ENCODE results near the gene OASL. TPM values are rescaled to one million over a fixed set of nuclear protein-coding genes. Genes with fewer than 3 reads are reported as not detected.
"Not testable (repeated sequence)": the region's sequence is repeated elsewhere in the genome, so short reads cannot be mapped to it uniquely, and the experiment has no call there.

OASL gene
- total RNA-seq, 2 donors from 2014 or later = 0.14 to 0.91 TPM

DNA sequence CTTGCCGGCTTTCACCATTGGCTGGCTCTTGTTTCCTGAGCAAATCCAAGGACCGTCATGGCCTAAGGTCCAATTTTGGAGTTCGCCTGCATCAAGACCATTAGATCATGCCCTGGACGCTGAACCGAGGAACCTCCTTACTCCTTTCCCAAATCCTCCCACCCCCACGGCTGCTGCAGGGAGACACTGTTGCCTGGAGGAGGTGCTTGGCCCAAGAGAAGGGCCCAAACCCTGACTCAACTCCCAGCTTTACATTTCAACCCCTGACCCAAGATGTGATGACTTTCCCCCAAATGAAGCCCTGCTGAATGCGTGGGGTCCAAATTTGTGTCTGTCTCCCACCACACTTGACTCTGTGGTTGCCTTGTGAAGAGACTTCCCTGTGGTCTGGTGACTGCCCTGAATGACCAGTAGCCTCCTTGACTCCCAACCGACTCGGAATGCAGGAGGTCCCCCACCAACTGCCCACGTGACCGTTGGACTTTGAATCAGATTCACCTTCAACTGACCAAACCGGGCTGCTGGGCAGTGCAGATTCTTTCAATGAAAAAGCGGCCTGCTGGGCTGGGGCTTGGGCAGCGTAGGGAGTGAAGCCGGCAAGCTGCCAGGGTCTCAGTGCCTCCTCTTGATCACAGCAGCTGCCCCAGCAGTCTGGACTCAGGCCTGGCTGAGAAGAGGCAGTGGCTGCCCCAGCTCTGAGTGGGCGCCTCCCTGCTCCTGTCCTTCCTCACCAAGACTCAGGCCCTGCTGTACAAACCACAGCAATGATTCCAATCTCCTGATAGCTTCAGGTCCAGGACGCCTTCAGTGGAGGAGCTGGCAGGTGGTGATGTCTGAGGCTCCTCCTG is 46.7 kb upstream of the OASL start:
- no peaks in the 10 kb centered on the region for H3K36me3 ChIP-seq
- no peak for TF ChIP-seq POLR2A (IDR thresholded peaks at IDR 0.05)
- TF ChIP-seq, protein P1, sequence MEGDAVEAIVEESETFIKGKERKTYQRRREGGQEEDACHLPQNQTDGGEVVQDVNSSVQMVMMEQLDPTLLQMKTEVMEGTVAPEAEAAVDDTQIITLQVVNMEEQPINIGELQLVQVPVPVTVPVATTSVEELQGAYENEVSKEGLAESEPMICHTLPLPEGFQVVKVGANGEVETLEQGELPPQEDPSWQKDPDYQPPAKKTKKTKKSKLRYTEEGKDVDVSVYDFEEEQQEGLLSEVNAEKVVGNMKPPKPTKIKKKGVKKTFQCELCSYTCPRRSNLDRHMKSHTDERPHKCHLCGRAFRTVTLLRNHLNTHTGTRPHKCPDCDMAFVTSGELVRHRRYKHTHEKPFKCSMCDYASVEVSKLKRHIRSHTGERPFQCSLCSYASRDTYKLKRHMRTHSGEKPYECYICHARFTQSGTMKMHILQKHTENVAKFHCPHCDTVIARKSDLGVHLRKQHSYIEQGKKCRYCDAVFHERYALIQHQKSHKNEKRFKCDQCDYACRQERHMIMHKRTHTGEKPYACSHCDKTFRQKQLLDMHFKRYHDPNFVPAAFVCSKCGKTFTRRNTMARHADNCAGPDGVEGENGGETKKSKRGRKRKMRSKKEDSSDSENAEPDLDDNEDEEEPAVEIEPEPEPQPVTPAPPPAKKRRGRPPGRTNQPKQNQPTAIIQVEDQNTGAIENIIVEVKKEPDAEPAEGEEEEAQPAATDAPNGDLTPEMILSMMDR (IDR thresholded peaks at IDR 0.05) = no peak
- TF ChIP-seq POLR2AphosphoS5 (IDR thresholded peaks at IDR 0.05) = no peak

DNA sequence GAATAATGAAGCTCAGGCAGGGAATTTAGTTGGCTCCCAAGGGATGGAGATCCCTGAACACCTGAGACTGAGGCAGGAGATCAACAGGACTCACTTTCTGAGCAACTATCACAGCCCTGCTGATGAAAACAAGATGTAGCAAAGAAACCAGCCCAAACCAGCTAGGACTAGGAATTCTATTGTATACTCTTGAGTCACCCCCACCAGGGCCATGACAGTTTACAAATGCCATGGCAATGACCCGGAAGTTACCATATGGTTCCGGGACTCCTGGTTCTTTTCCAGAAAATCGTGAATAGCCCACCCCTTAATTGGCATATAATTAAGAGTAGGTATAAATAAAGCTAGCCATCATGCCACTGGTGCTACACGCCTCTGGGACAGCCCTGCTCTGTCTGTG is 46.0 kb upstream of the OASL start:
- H3K4me3 ChIP-seq = no peak overlapping the region
- H3K9me3 ChIP-seq = no peaks in the 10 kb centered on the region
- TF ChIP-seq POLR2AphosphoS5 (IDR thresholded peaks at IDR 0.05) (no peak), POLR2A (IDR thresholded peaks at IDR 0.05) (no peak)
- TF ChIP-seq, protein P1 (IDR thresholded peaks at IDR 0.05) = no peak
- H3K27ac ChIP-seq = no peak overlapping the region
- H3K4me1 ChIP-seq (replicated peaks) = no peaks in the 10 kb centered on the region
- intact Hi-C loops (cut with DNase I) = no loop called here
- no peak for DNase-seq (ENCODE audit: low spot score)
- WGBS = 92% methylated on average over 4 of the region's 4 CpGs
- H3K36me3 ChIP-seq = no peaks in the 10 kb centered on the region
- no peaks in the 10 kb centered on the region for H3K27me3 ChIP-seq (replicated peaks; ENCODE audit: insufficient read depth)

More for the DNA sequence above, 46.7 kb upstream of the OASL start:
- 92% methylated on average over 17 of the region's 17 CpGs for WGBS
- Histone ChIP-seq H3K27me3 (replicated peaks; ENCODE audit: insufficient read depth) (no peaks in the 10 kb centered on the region), H3K27ac (no peak overlapping the region), H3K9me3 (no peaks in the 10 kb centered on the region), H3K4me3 (no peak overlapping the region), H3K4me1 (replicated peaks) (no peaks in the 10 kb centered on the region)
- DNase-seq (ENCODE audit: low spot score) = no peak
- intact Hi-C loops (cut with DNase I) = no loop called here

DNA sequence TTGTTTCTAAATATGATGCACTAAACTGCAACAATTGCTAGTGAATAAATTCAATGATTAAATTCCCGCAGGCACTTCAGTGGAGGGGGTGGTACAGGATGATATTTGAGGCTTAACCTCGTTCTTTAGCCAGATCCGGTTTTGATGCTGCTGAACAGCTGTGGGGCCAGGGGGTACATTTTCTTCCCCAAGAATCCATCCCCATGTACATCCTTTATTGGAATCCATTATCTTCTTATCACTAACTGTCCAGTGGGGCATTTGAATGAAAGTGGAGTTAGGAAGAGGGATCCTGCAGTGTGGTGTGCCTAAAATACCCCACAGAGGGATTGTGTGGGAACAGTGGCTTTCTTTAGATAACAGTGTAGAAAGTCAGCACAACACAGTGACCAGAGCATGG is 45.2 kb upstream of the OASL start:
- TF ChIP-seq POLR2A (IDR thresholded peaks at IDR 0.05) = no peak
- TF ChIP-seq, protein P1 (IDR thresholded peaks at IDR 0.05) = no peak
- no peak for TF ChIP-seq POLR2AphosphoS5 (IDR thresholded peaks at IDR 0.05)
- H3K27me3 ChIP-seq (replicated peaks; ENCODE audit: insufficient read depth) = no peaks in the 10 kb centered on the region
- DNase-seq (ENCODE audit: low spot score) = no peak
- H3K36me3 ChIP-seq = no peaks in the 10 kb centered on the region
- H3K9me3 ChIP-seq = no peaks in the 10 kb centered on the region
- intact Hi-C loops (cut with DNase I) = no loop called here
- no peak overlapping the region for H3K4me3 ChIP-seq
- H3K4me1 ChIP-seq (replicated peaks) = no peaks in the 10 kb centered on the region
- no peak overlapping the region for H3K27ac ChIP-seq
- 69% methylated on average over 3 of the region's 3 CpGs for WGBS

DNA sequence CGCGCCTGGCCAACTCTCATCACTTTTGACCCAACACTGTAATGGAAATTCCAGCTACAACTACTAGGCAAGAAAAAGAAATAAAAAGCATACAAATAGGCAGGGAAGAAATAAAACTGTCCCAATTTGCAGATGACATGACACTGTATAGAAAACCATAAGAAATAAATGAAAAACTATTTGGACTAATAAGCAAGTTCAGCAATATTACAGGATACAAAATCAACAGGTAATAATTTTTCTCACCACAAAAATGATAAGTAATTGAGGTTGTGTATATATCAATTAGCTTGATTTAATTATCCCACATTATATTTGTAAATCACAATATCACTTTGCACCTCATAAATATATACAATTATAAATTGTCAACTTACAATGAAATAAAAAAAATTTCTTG is 41.9 kb upstream of the OASL start:
- no peaks in the 10 kb centered on the region for H3K36me3 ChIP-seq
- WGBS = 94% methylated on average over 2 of the region's 2 CpGs
- TF ChIP-seq POLR2AphosphoS5 (IDR thresholded peaks at IDR 0.05) (no peak), POLR2A (IDR thresholded peaks at IDR 0.05) (no peak)
- TF ChIP-seq, protein P1 (IDR thresholded peaks at IDR 0.05) = no peak
- H3K4me1 ChIP-seq (replicated peaks) = no peaks in the 10 kb centered on the region
- H3K27ac ChIP-seq = no peak overlapping the region
- no peak overlapping the region for H3K4me3 ChIP-seq
- H3K27me3 ChIP-seq (replicated peaks; ENCODE audit: insufficient read depth) = no peaks in the 10 kb centered on the region
- no peak for DNase-seq (ENCODE audit: low spot score)
- H3K9me3 ChIP-seq = no peaks in the 10 kb centered on the region
- intact Hi-C loops (cut with DNase I) = no loop called here

DNA sequence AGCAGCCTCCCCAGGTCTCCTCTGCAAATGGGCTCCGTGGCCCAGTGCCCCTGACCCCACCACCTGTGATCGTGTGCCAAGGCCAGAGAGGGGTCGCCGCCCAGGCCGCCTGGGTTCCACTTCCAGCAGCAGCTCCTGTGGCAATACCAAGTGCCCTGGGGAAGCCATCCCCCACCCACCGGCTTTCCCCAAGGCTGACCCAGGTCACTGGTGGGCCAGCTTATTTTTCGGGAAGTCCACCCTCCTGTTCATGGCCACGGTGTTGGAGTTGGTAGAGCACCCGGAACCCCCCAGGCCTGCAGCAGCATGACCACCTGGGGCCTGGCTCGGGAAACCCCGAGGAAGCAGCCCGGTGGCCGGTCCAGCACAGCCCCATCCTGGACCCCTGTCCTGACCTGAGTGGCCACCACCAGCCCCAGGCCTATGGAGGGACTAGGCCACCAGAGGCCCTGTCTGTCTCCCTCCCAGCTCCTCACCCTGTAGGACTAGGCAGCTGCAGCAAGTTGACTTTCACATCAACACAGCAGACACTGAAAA is 40.8 kb upstream of the OASL start:
- intact Hi-C loops (cut with DNase I) = no loop called here
- TF ChIP-seq POLR2AphosphoS5 (IDR thresholded peaks at IDR 0.05) = no peak
- TF ChIP-seq, protein P1 (IDR thresholded peaks at IDR 0.05) = no peak
- TF ChIP-seq POLR2A (IDR thresholded peaks at IDR 0.05) = no peak
- H3K4me3 ChIP-seq = no peak overlapping the region
- WGBS = 93% methylated on average over 10 of the region's 13 CpGs
- no peaks in the 10 kb centered on the region for H3K27me3 ChIP-seq (replicated peaks; ENCODE audit: insufficient read depth)
- H3K9me3 ChIP-seq = no peaks in the 10 kb centered on the region
- no peaks in the 10 kb centered on the region for H3K4me1 ChIP-seq (replicated peaks)
- H3K27ac ChIP-seq = no peak overlapping the region
- H3K36me3 ChIP-seq = no peaks in the 10 kb centered on the region
- no peak for DNase-seq (ENCODE audit: low spot score)

DNA sequence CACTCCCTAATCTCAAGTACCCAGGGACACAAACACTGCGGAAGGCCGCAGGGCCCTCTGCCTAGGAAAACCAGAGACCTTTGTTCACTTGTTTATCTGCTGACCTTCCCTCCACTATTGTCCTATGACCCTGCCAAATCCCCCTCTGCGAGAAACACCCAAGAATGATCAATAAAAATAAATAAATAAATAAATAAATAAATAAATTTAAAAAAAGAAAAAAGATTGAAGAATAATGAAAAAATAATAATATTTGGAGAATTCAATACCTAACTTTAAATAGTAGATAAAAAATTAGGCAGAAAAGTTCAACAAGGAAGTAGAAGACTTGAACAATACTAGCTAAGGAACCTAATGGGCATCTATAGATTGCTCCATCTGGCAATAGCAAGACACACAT is 38.4 kb upstream of the OASL start:
- H3K36me3 ChIP-seq; H3K4me3 ChIP-seq; DNase-seq (ENCODE audit: low spot score); H3K4me1 ChIP-seq (replicated peaks); H3K27me3 ChIP-seq (replicated peaks; ENCODE audit: insufficient read depth); H3K27ac ChIP-seq; H3K9me3 ChIP-seq; intact Hi-C loops (cut with DNase I): not testable (repeated sequence)
- WGBS = 94% methylated on average over 1 of the region's 3 CpGs

DNA sequence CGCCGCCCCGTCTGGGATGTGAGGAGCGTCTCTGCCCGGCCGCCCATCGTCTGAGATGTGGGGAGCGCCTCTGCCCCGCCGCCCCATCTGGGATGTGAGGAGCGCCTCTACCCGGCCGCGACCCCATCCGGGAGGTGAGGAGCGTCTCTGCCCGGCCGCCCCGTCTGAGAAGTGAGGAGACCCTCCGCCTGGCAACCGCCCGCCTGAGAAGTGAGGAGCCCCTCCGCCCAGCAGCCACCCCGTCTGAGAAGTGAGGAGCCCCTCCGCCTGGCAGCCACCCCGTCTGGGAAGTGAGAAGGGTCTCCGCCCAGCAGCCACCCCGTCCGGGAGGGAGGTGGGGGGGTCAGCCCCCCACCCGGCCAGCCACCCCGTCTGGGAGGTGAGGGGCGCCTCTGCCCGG is 36.9 kb upstream of the OASL start:
- DNase-seq (ENCODE audit: low spot score); H3K9me3 ChIP-seq; H3K36me3 ChIP-seq; H3K4me3 ChIP-seq; H3K27ac ChIP-seq; intact Hi-C loops (cut with DNase I); H3K27me3 ChIP-seq (replicated peaks; ENCODE audit: insufficient read depth); H3K4me1 ChIP-seq (replicated peaks): not testable (repeated sequence)
- WGBS = 91% methylated on average over 33 of the region's 33 CpGs

Measured in prostate gland (tissue), 2 donors.